Fibroblast of the aortic adventitia (primary cell): Measurements from ENCODE around the gene HTR3B. TPM values are rescaled to one million over a fixed set of nuclear protein-coding genes. Genes with fewer than 3 reads are reported as not detected.
"Not testable (repeated sequence)": the region's sequence is repeated elsewhere in the genome, so short reads cannot be mapped to it uniquely, and the experiment has no call there.

ENCODE experiments used
- DNase-seq: peaks from one replicate; pipeline ENCODE4 v3.0.0-alpha.2; 2010; ENCODE audit warnings: low read depth
- H3K4me3 ChIP-seq: 2 replicates; pipeline ENCODE4 v1.5.1; 2011; ENCODE audit warnings: low read depth, mild to moderate bottlenecking, control low read depth, low read length, moderate library complexity
- CTCF ChIP-seq: IDR thresholded peaks from 2 replicates; pipeline ENCODE4 v1.5.1; 2011; ENCODE audit warnings: mild to moderate bottlenecking, low read length, control low read depth, inconsistent platforms; ENCODE audit not compliant: insufficient read depth
- total RNA-seq: library from RNA; depleted of rRNA; stranded (reverse); fragments of >200 nt; gene quantifications from 2 replicates; pipeline ENCODE4 v1.2.3, GENCODE V29; 2012; ENCODE audit warnings: low replicate concordance

The HTR3B gene
- total RNA-seq, 1 donor: not detected

GRCh38 chr11:113901141-113901540 lies 3.5 kb upstream of the HTR3B start:
- no peak for DNase-seq
- no peak for TF ChIP-seq CTCF
- no peak overlapping the region for H3K4me3 ChIP-seq

GRCh38 chr11:113906038-113906437 lies 1.4 kb downstream of the HTR3B start:
- DNase-seq: peak; percentile 22
- TF ChIP-seq CTCF: no peak

GRCh38 chr11:113906516-113906915 lies 1.9 kb downstream of the HTR3B start:
- no peak for TF ChIP-seq CTCF
- DNase-seq: no peak

More at GRCh38 chr11:113906038-113906437, 1.4 kb downstream of the HTR3B start:
- no peak overlapping the region for H3K4me3 ChIP-seq

GRCh38 chr11:113907152-113907551 lies 2.6 kb downstream of the HTR3B start:
- no peak for TF ChIP-seq CTCF
- no peak for DNase-seq
- no peak overlapping the region for H3K4me3 ChIP-seq

More at GRCh38 chr11:113906516-113906915, 1.9 kb downstream of the HTR3B start:
- no peak overlapping the region for H3K4me3 ChIP-seq

- no peak for TF ChIP-seq CTCF
- H3K4me3 ChIP-seq: no peak overlapping the region
- DNase-seq: no peak
These were observed 3.1 kb downstream of the HTR3B start for GRCh38 chr11:113907681-113908080.

GRCh38 chr11:113908098-113908497 lies 3.5 kb downstream of the HTR3B start:
- no peak for TF ChIP-seq CTCF
- DNase-seq: no peak
- no peak overlapping the region for H3K4me3 ChIP-seq

- H3K4me3 ChIP-seq, DNase-seq: not testable (repeated sequence)
These were observed 6.9 kb downstream of the HTR3B start for GRCh38 chr11:113911491-113911890.
